ENCODE data around the gene MUC22.
"Not testable (repeated sequence)": the region's sequence is repeated elsewhere in the genome, so short reads cannot be mapped to it uniquely, and the experiment has no call there.

The MUC22 gene

GRCh38 chr6:31000067-31000860 is 10.0 kb upstream of the MUC22 start:
- not testable (repeated sequence) for DNase-seq

GRCh38 chr6:31001281-31001888 is 8.9 kb upstream of the MUC22 start:
- DNase-seq: no peak

GRCh38 chr6:31002471-31002870 is 7.8 kb upstream of the MUC22 start:
- no peak for DNase-seq

- no peak for DNase-seq
Measured at GRCh38 chr6:31004794-31005193, 5.5 kb upstream of the MUC22 start.

DNA sequence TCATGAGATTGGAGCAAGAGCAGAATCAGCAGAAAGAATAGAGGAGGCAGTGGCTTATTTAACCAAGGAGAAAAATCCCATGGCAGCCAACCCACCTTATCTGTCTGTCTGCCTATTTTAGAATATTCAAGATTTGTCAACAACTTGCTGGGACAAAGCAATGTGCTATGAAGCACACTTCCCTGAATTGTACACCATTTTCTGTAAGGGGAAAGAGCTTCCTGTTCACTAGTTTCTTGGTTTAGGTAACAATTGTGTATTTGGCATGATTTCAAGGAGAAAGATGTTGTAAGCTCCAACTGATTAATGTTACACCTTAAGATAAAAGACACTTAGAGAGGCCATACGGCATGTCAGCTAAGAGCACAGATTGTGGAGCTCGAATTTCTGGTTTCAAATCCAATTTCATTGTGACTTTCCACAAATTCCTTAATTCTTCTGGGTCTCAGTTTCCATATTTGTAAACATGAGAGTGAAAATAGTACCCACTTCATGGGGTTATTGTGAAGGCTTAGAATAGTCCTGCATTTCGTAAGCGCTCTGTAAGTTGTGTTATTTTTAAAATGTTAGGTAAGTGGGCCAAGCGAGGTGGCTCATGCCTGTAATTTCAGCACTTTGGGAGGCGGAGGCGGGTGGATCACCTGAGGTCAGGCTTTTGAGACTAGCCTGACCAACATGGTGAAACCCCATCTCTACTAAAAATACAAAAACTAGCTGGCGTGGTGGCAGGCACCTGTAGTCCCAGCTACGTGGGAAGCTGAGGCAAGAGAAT is 4.8 kb upstream of the MUC22 start:
- no peak for DNase-seq

DNA sequence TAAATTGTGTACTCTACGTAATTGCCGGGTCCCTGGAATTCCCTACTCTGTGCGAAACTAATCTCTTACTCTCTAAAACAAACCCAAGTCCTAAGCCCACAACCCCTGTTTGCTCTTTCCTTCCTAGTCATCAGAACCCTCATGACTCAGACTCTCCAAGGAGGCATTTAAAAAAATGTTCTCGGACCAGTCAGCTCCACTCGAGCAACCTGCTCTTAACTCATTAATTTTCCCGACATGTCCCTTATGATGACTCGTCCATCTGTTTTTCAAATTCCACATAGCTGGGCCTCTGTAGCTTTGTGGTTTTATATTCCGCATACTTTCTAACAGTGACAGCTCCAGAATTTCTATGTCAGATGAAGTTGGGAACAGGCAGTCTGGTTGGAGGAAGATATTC is 2.6 kb upstream of the MUC22 start:
- DNase-seq: no peak

DNA sequence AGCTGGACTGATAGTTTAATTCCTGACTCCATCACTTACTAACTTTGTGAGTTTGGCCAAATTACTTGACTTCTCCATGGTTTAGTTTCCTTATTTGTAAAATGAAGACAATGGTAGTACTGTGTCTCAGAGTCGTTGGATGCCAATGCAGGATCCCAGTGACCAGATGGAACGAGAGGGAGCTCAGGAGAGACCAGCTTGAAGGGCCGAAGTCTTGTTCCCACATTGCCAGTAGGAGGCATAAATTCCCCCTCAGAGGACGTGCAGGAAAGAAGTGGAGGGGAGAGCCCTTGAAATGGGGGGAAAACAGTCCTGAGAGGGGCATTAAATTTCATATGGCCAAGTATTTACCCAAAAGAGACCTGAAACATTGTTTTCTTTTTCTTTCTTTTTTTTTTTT is 2.1 kb upstream of the MUC22 start:
- DNase-seq: no peak

GRCh38 chr6:31009731-31010130 is 543 bp upstream of the MUC22 start:
- no peak for DNase-seq

GRCh38 chr6:31011153-31011552 is 879 bp downstream of the MUC22 start:
- DNase-seq: no peak

DNA sequence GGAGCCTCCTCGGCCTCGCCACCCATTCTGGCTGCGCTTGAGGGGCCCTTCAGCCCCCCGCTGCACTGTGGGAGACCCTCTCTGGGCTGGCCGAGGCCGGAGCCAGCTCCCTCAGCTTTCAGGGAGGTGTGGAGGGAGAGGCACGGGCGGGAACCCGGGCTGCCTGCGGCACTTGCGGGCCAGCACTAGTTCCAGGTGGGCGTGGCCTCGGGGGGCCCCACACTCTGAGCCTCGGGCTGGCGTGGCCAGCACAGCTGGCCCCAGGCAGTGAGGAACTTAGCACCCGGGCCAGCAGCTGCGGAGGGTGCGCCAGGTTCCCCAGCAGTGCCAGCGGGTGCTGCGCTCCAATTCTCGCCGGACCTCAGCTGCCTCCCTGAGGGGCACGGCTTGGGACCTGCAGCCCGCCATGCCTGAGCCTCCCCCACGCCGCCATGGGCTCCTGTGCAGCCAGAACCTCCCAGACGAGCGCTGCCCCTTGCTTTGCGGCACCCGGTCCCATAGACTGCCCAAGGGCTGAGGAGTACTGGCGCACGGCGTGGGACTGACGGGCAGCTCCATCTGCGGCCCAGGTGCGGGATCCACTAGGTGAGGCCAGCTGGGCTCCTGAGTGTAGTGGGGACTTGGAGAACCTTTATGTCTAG is 6.5 kb downstream of the MUC22 start:
- no peak for DNase-seq

GRCh38 chr6:31017436-31017835 is 7.2 kb downstream of the MUC22 start:
- not testable (repeated sequence) for DNase-seq

- DNase-seq: no peak
Measured at GRCh38 chr6:31020057-31020456, 9.8 kb downstream of the MUC22 start.

GRCh38 chr6:31020631-31021255 is 10.5 kb downstream of the MUC22 start:
- DNase-seq: not testable (repeated sequence)

- not testable (repeated sequence) for DNase-seq
Measured at GRCh38 chr6:31021705-31022531, 11.6 kb downstream of the MUC22 start.

GRCh38 chr6:31025595-31025994 is 15.3 kb downstream of the MUC22 start:
- no peak for DNase-seq

GRCh38 chr6:31031095-31031494 is 20.8 kb downstream of the MUC22 start:
- DNase-seq: no peak

DNA sequence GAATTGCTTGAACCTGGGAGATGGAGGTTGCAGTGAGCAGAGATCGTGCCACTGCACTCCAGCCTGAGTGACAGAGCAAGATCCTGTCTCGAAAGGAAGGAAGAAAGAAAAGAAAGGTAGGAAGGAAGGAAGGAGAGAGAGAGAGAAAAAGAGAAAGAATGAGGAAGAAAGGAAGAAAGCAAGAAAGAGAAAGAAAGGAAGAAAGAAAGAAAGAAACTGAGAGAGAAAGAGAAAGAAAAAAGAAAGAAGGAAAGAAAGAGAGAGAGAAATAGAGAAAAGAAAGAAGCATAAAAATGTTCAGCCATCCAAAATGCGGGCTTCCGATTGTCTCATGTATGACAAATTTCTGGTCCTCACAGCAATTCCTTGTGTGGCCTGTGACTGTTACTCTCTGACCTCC is 22.8 kb downstream of the MUC22 start:
- DNase-seq: no peak

DNA sequence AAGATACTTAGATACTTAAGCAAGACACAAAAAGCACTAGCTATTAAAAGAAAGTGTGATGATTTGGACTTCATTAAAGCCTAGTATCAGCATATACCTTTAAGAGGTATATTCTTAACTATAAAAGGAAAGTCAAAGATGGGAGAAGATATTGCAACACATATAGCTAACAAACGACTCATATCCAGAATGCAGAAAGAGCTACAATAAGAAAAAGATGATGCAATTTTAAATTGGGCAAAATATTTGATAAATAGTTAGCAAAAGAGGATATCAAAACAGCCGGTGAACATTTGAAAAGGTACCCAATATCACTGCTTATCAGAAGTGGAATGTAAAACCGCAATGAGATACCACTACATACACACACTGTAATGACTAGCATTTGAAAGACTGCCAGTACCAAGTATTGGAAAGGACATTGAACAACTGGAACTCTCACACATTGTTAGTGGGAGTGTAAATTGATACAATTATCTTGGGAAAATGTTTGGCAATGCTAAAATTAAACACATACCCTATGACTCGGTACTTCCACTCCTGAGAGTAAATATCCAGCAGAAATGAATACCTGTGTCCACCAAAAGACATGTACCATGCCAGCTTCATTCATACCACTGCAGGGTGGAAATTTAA is 25.7 kb downstream of the MUC22 start:
- DNase-seq: no peak

DNA sequence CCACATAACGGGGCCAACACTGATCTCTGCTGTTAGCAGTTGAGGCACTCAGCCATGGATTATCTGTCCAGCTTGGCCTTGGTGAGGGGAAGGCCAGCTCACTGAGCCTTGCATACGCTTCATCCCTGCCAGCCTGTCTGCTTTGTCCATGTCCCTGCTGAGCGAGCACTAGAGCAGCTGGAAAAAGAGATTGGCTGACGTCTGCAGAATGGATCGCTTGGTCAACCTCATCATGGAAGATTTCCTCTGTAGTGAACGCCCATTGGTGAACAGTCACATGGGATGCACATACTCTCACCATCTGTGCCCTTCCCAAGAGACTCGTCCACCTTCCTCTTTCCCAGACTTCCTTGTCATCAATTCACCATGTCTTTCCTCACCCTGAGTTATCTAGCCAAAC is 26.9 kb downstream of the MUC22 start:
- DNase-seq: no peak

DNA sequence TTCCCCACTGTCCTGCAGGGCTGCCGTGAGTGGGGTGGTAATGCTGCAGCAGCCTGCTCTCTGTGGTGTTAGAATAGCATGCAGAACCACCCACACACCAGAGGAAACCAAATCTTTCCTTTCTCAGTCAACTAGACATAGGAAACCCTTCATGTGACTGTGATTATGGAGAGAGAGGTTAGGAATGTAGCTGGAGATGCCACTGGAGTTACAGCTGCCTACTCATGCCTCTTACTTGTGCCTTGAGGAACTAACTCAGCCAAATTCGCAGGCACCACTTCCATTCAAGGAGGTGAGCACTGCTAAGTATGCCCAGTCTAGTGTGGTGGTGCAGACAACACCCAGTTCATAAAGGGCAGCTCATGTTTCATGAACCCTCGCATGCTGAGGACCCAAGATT is 27.4 kb downstream of the MUC22 start:
- no peak for DNase-seq

GRCh38 chr6:31038559-31038958 is 28.3 kb downstream of the MUC22 start:
- DNase-seq: no peak

- no peak for DNase-seq
Measured at GRCh38 chr6:31040801-31041200, 30.5 kb downstream of the MUC22 start.
